ENCODE data around the gene PHGDH. TPM values are rescaled to one million over a fixed set of nuclear protein-coding genes. Genes with fewer than 3 reads are reported as not detected.

PHGDH gene
- total and polyA plus RNA-seq, 9 of the 15 experiments (the other 6 are each of a cell fraction or from before 2014, with no cell fraction given), result 6.7 to 84.2 (median 36.2) TPM

- TF ChIP-seq ZBTB40 (IDR thresholded peaks at IDR 0.05) (no peak), ZBTB40 (CRISPR knock-in tag; IDR thresholded peaks at IDR 0.05) (no peak)
Observed at GRCh38 chr1:119703666-119704450, 7.9 kb upstream of the PHGDH start (continued).

Data from K562 (cell line).